Activated CD8-positive, alpha-beta memory T cell treated with anti-CD3 and anti-CD28 coated beads for 24 hours (primary cell): Measurements from ENCODE around the gene CTNNAL1.
"Not testable (repeated sequence)": the region's sequence is repeated elsewhere in the genome, so short reads cannot be mapped to it uniquely, and the experiment has no call there.

Experiments
- DNase-seq: peaks from one replicate; pipeline ENCODE4 v3.0.0-alpha.2; 2020

Gene CTNNAL1, protein sequence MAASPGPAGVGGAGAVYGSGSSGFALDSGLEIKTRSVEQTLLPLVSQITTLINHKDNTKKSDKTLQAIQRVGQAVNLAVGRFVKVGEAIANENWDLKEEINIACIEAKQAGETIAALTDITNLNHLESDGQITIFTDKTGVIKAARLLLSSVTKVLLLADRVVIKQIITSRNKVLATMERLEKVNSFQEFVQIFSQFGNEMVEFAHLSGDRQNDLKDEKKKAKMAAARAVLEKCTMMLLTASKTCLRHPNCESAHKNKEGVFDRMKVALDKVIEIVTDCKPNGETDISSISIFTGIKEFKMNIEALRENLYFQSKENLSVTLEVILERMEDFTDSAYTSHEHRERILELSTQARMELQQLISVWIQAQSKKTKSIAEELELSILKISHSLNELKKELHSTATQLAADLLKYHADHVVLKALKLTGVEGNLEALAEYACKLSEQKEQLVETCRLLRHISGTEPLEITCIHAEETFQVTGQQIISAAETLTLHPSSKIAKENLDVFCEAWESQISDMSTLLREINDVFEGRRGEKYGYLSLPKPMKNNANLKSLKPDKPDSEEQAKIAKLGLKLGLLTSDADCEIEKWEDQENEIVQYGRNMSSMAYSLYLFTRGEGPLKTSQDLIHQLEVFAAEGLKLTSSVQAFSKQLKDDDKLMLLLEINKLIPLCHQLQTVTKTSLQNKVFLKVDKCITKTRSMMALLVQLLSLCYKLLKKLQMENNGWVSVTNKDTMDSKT

DNA sequence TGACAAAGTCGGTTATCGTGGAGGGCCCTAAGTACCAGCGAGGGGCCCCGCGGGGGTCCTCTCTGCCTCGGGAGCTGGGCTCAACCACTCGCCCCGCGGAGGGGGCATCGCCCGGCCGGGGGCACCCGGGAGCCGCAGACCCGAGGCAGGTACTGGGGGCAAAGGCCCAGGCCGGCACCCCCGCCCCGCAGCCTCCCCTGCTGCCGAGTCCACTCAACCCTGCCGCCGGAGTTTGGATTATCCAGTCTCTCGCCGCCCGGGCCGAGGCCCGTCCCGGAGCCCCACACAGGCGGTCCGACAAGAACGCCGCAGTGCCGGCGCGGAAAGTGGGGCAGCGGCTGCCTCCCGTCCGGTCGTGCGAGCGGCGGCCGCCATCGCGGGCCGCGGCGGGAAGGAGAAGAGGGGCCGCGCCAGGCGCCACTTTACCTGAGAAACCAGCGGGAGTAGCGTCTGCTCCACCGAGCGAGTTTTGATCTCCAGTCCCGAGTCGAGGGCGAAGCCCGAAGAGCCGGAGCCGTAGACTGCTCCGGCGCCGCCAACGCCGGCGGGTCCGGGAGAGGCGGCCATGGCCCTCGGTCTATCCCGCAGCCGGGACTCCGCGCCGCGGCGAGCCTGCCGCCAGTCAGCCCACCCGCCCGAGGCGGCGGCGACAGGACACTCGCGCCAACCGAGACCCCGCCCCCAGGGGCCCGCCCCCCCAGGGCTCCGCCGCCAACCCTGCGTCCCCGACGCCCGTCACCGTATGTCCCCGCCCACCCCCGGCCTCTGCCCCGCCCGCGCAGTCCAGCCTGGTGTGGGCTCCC is at the start of gene CTNNAL1:
TSS of gene CTNNAL1 (minus strand) at position 624 of the 803 bp plus-strand sequence. CDS start at position 567, 57 bp downstream.
- DNase-seq, result peak; percentile 93

DNA sequence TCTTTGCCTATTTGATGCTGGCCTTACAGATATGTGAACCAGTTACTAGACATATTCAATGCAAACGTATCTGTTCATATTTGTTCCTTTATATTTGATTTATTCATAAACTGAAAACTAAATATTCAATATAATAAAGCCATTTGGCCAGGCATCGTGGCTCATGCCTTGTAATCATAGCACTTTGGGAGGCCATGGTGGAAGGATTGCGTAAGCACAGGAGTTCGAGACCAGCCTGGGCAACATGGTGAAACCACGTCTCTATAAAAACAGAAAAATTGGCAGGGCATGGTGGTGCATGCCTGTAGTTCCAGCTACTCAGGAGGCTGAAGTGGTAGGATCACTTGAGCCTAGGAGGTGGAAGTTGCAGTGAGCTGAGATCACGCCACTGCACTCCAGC is 49.2 kb upstream of the CTNNAL1 start:
- no peak for DNase-seq

DNA sequence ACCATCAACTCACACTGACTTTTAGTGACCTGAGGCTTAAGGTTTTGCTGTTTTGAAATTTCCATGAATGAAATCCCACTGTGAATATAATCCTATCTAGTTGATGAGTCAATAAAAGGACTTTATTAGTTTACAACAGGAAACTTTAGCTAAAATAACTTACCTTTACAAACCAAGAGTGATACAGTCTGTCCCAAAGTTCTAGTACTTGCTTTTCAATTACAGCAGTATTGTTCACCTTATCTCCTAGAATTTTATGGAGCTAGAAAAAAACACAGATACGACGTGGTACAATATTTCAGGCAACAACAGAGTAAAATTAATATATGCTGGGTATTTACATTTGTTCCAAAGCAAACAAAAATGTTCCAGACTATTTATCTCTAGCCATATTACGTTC is 46.9 kb upstream of the CTNNAL1 start:
- no peak for DNase-seq

DNA sequence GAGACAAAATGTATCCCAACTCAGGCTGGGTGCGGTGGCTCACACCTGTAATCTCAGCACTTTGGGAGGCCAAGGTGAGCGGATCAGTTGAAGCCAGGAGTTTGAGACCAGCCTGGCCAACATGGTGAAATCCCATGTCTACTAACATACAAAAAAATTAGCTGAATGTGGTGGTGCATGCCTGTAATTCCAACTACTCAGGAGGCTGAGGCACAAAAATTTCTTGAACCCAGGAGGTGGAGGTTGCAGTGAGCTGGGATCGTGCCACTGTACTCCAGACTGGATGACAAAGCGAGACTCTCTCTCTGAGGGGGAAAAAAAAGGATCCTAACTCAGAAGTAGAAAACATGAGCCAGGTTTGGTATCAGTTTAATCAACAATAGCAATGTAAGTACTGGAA is 39.8 kb upstream of the CTNNAL1 start:
- not testable (repeated sequence) for DNase-seq

DNA sequence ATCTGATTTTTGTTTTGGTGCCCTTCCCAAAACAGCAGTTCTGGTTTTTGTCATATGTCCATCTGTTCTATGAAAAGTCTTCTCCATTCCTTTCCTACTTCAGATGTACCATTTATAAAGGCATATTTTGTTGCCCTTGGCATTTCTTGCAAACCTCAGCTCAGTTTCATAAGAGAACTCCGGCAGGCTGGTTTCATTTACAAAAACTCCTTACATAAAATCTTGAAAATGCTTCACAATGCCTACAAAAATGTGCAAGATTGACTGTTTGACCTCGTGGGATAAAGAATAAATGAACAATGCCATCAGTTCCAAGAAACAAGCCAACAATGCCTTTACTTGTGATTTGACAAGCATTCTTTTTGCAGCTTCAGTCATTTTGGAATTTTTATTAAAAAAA is 39.1 kb upstream of the CTNNAL1 start:
- no peak for DNase-seq

DNA sequence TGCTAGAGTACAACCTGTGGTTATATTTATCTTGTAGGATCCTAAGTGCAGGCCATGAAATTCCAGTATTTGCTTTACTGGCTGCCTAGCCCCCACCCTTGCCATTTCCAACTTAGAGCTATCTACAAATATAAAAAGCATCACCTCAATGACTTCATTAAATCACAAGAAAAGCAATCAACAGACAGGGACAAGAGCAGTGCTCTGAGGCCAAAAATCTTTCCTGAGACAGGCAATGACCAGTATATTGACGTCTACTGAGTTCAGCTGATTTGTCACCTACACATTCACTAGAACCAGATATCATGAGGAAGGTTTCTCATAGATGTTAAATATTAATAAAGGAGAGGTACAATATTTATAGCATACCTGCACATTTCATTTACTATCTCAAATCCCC is 38.4 kb upstream of the CTNNAL1 start:
- DNase-seq, result no peak

DNA sequence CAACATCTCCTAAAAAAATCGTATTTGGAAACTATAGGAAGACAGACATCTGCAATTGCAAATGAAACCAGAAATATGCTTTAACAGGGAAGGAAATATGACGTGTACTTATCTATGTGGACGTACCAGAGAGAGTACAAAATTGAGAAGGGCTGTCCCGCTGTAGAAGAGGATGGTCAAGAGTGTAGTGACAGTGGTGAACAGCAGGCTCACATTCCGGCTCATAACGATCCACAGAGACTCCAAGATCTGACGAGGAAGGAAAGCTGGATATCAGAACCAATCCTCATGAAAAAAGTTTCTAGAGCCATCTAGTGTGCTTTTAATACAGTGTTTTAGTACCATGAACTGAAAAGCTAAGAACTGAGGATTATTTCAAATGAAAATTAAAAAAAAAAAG is 37.1 kb upstream of the CTNNAL1 start:
- no peak for DNase-seq

DNA sequence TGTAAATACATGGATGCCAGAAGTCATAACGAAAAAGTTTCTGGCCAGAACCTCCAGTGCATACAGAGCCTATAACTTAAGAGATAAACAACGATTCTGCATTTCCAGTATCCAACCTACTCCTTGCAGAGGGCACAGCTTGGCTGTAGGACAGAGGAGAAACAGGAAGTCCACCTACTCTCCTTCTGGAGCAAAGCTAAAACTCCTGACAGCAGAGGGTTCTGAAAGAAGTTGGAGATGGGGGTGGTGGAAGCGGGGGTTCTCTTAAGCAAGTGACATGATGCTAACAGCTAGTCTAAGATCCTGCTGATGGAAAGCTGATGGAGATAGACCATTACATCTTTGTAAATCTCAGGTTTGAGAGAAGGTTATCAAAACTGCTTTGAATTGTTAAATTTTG is 35.5 kb upstream of the CTNNAL1 start:
- DNase-seq, result no peak

DNA sequence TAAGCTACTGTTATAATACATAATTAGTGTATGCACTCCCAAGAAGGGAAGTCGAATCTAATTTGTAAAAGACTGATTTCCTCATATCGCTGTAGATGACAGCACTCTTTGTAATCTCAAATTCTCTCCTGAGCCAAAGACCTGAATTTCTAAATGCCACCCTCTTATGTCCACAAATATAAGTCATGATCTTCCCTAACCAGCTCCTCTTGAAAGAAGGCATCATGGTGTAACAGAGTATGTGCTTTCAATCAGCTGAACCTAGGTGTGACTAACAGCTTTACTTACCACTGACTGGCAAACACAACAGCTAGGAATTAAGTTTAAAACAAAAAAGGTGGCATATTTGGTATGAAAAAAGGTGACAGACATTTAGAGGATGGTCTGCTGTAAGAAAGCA is 34.0 kb upstream of the CTNNAL1 start:
- no peak for DNase-seq

DNA sequence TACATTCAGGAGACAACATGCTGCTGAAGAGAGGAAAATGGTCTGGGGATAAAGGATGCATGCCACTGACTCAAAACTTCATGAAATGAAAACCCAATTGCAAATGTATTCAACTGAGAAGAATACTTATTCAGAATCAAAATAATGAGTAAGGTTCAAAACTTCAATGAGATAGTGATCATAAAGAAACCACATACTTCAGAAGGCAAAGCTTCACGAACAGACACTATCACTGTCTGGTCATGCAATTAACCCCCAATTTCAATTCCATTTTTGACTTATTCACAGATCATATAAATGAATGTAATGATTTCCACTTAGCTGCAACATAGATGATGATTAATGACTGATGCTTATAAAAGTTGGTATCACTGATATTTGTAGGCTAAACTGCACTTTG is 33.0 kb upstream of the CTNNAL1 start:
- no peak for DNase-seq

DNA sequence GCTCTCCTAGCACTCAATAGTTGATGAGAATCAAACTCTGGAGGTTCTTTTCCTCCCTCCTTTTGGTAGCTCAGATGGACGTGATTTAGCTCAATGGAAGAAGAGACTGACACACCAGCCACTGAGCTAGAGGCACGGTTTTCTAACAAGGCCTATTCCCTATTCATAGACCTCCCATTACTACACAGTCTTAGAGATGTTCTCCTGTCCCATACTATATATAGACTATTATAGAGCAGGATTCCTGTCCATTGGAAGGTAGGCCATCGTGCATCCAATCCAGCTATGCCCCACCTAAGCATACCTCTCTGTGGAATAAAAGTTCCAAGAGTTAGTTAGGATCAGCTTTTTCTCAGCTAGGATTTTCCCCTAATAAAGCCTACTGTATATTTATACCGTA is 30.3 kb upstream of the CTNNAL1 start:
- DNase-seq, result no peak

DNA sequence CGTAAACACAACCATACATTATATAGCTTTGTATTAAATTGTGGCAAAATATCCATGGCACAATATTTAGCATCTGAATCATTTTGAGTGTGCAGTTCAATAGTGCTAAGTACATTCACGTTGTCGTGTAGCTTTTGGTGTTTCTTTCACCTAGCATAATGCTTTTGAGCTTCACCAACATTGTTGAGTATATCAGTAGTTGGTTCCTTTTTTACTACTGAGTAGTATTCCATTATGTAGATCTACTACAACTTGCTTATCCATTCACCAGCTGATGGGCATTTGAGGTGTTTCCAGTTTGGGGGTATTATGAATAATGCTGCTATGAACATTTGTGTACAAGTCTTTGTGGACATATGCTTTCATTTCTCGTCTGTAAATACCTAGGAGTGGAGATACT is 27.3 kb upstream of the CTNNAL1 start:
- no peak for DNase-seq

DNA sequence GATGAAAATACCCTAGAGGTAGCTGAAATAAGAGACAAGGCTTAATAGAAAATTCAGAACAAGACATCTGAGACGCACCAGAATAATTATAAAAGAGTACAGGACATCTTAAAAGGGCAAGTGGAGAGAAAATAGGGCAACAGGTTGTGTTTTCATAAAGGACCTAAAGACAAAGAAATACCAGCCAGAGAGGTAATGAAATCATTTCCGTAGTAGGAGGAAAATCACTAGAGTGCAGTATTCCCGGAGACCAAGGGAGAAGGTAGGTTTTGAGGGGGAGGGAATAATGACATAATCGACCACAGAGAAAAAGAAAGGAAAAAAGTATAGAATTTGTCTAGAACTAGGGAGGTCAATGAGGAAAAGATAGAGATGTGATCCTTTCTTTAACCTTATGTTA is 26.2 kb upstream of the CTNNAL1 start:
- DNase-seq, result no peak

DNA sequence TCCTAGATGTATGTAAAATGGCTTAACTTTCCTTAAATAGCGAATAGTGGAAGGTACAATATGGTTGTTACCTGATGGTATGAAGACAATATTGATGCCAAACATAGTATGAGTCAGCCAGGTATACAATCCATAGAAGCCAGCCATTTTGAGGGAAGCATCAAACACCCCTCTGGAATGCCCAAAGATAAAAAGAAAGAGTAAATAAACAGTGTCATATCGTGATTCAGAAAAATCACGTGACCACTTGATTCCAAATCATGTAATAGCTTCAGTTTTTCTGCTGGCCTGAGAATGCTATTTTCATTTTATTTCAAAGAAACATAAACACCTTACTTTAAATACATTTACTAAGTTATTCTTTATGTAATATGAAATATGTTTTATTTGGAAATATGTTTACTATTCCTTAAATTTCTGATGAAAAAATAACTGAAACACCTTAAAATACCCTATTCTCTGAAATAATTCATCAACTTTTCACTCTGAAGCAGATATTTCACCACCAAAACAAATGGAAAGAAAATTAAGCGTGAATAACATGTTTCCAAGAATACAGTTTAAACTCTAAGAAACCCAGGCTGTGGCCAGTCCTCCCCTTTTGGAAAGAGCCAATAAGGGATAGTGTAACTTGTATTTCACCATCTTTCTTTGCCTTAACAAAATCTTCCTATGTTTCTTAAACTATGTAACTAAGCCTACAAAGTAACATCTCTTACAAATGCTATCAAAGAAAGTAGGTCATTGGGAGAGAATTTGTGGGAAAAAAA is 24.8 kb upstream of the CTNNAL1 start:
- DNase-seq, result no peak

DNA sequence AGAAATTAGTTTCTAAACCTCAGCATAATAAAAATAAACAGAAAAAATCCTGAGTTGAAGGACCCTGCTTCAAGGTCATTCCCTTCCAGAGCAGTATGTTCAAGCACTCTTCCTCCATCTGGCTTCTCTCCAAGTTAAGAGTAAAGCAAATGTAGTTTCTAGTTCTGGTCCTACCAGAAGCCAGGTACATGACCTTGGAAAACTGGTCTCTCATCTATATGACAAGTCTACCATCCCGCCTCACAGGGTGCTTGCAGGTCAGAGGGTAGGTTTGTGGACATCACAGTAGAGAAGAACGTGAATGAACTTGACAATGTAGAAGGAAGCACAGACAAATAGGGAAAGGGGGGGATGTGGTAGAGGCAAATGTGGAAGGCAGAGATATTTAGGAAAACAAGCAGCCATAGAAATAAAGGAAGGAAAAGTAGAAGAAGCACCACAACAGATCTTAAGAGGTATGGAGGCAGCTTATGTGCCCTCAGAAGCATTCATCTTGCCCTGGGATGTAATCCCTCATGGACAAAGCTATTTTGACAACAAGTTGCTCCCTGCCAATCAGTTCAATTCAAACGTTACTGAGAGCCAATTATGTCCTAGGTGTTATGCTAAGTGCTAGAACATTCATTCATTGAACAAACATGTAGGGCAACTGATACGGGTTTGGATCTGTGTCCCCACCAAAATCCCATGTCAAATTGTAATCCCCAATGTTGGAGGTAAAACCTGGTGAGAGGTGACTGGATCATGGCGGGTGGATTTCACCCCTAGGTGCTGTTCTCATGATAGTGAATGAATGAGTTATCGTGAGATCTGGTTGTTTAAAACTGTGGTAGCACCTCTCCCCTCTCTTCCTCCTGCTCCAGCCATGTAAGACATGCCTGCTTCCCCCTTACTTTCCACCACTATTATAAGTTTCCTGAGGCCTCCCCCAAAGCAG is 23.7 kb upstream of the CTNNAL1 start:
- no peak for DNase-seq

DNA sequence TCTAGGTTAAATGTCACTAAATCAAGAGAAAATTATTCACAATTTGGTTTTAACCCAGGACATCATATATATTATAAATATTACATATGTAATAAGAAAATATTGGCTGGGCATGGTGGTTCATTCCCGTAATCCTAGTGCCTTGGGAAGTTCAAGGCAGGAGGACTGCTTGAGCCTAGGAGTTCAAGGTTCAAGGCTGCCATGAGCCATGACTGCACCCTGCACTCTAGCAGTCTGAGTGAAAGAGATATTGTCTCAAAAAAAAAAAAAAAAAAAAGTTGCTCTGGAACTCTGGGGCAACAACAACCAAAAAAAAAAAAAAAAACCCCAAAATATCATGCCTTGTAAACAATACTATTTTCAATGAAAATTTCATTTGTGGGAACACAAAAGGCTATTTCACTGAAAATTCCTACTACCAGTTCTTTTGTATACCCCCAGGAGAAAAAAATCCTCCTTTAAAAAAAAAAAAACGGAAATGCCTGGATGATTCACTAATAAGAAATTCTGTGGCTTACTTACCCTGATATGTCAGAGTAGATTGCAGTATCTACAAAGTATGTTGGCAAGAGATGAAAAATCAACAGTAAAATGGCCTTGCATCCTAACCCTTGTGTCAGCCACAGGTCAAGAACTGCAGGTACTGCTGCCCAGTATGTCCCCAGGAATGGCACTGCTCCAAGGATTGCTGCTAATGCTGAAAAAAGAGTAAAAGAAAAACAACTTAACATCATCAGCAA is 22.6 kb upstream of the CTNNAL1 start:
- no peak for DNase-seq

DNA sequence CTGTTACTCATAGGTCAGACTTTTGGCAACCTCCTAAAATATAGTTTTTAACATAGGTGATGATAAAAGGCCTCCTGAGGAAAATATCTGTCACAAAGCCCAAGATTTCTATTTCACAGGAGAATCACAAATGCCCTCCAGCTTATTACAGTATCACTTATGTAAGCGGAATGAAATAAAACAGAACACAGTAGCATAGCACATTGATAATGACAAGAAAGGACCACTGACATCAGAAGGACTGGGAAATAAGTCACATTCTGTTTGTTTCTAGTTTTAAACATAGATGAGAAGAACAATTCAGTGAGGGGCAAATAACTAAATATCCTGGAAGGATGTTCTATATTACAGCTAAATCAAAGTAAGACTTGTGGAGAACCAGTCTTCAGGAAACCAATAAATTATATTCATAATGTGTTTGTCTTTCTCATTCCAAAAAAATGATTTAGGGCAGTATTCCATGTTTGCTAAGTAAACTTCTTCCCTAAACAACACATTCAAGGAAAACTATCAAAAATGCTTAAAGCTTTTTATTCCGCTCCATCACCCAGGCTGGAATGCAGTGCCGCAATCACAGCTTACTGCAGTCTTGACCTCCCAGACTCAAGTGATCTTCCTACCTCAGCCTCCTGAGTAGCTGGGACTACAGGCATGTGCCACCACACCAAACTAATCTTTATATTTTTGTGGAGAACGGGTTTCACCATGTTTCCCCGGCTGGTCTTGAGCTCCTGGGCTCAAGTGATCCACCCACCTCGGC is 20.8 kb upstream of the CTNNAL1 start:
- no peak for DNase-seq

DNA sequence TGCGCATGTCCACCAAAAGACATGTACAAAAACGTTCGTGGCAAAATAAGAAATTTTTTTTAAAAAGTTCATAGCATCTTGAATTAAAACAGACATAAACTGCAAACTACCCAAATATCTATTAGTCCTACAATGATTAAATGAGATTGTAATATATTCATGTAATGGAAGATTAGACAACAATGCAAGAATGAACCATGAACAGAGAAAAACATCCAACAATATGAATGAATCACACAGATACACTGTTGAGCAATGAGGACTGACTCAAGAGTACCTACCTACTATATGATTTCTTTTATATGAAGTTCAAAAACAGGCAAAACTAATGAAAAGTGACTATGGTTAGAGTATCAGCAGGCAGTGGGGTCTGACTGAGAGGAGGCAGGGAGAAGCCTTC is 17.9 kb upstream of the CTNNAL1 start:
- no peak for DNase-seq

DNA sequence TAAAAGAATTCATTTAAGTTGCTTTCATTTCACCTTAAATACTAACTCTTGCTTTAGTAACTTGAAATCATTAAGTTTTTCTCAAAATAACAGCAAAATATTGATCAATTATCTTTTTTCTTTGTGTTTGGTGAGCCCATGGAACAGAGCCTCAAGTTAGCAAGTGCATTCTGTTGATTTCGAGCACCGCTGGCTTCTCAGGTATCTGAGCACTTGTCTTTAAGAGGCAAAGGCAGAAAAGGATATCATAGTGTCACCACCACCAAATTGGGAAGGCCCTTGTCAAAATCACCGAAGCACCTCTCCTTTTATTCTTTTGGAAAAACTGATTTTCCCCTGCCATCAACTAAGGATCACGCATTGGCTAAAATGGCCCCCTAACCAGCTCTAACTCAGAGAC is 17.1 kb upstream of the CTNNAL1 start:
- no peak for DNase-seq

DNA sequence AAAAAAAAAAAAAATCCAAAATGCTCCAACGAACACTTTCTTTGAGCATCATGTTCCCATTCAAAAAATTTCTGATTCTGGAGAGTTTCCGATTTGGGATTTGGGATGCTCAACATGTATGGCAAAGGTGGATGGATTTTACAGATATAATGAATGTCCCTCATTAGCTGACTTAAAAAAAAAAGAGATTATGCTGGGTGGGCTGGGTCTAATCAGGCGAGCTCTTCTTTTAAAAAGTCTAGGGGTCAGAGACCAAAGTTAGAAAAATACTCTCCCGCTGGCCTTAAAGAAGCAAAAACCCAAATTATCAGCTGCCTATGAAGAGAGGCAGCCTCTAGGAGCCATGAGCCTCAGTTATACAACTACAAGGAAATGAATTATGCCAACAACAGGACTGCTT is 15.2 kb upstream of the CTNNAL1 start:
- DNase-seq, result no peak
